HEK293 (cell line): Measurements from ENCODE around the gene COL25A1.

ENCODE experiments used
- CTCF ChIA-PET: fragments of 350-600 bp; formaldehyde crosslinking; extraction: SDS; loops from one replicate; lab custom pipeline; 2021; ENCODE audit warnings: antibody characterized with exemption; lab: Yijun Ruan, JAX
- POLR2A ChIA-PET: fragments of 300-600 bp; formaldehyde crosslinking; extraction: SDS; loops from one replicate; lab custom pipeline; 2020; ENCODE audit warnings: antibody characterized with exemption, inconsistent platforms; lab: Yijun Ruan, JAX
- H3K27ac ChIP-seq: fragments of 200-500 bp; sonication (Bioruptor generic); 2 replicates; pipeline ENCODE4 v1.5.1; 2014; ENCODE audit warnings: low read depth, low read length, control low read depth, inconsistent platforms; ENCODE audit errors: extremely low read depth
- H3K36me3 ChIP-seq, 2 experiments: fragments of 200-500 bp in 1 of 2; sonication (Bioruptor generic) in 1 of 2; 1 replicate in 1 of 2; 2 replicates in 1 of 2; pipeline ENCODE4 v1.5.1; 2014 to 2017; ENCODE audit warnings: inconsistent platforms in 2 of 2, low read length in 2 of 2; ENCODE audit not compliant: control insufficient read depth in 2 of 2, insufficient read depth in 1 of 2
- H3K4me1 ChIP-seq: fragments of 200-500 bp; sonication (Bioruptor generic); 2 replicates; pipeline ENCODE4 v1.5.1; 2014; ENCODE audit warnings: mild to moderate bottlenecking, low read length, inconsistent platforms; ENCODE audit not compliant: control insufficient read depth, insufficient read depth
- H3K4me3 ChIP-seq: 2 replicates; pipeline ENCODE4 v1.5.1; 2011; ENCODE audit warnings: low read depth, mild to moderate bottlenecking, control low read depth, low read length, moderate library complexity
- H3K9me3 ChIP-seq: fragments of 200-500 bp; sonication (Bioruptor generic); 2 replicates; pipeline ENCODE4 v1.5.1; 2014; ENCODE audit warnings: low read depth, low read length, inconsistent platforms; ENCODE audit not compliant: control insufficient read depth, insufficient read depth
- ZNF121 ChIP-seq: fragments of 450-650 bp; formaldehyde crosslinking; IDR thresholded peaks from 2 replicates; pipeline ENCODE4 v1.5.1; 2016; ENCODE audit warnings: missing biosample characterization, missing genetic modification characterization
- ZNF133 ChIP-seq: fragments of 450-650 bp; formaldehyde crosslinking; IDR thresholded peaks from 2 replicates; pipeline ENCODE4 v1.5.1; 2016; ENCODE audit warnings: missing biosample characterization, missing genetic modification characterization
- ZNF140 ChIP-seq: fragments of 450-650 bp; formaldehyde crosslinking; IDR thresholded peaks from 2 replicates; pipeline ENCODE4 v1.5.1; 2016; ENCODE audit warnings: missing biosample characterization, missing genetic modification characterization
- ZNF157 ChIP-seq: fragments of 450-650 bp; formaldehyde crosslinking; IDR thresholded peaks from 2 replicates; pipeline ENCODE4 v1.5.1; 2016; ENCODE audit warnings: missing biosample characterization, missing genetic modification characterization
- ZNF341 ChIP-seq: fragments of 450-650 bp; formaldehyde crosslinking; IDR thresholded peaks from 2 replicates; pipeline ENCODE4; 2016; ENCODE audit warnings: low read depth, missing biosample characterization, missing genetic modification characterization
- ZNF354C ChIP-seq: fragments of 450-650 bp; formaldehyde crosslinking; IDR thresholded peaks from 2 replicates; pipeline ENCODE4 v1.5.1; 2016; ENCODE audit warnings: missing biosample characterization, missing genetic modification characterization, low read depth, borderline replicate concordance
- ZNF391 ChIP-seq: fragments of 450-650 bp; formaldehyde crosslinking; IDR thresholded peaks from 2 replicates; pipeline ENCODE4 v1.5.1; 2016; ENCODE audit warnings: low read depth, missing biosample characterization, missing genetic modification characterization, borderline replicate concordance
- ZNF555 ChIP-seq: fragments of 450-650 bp; formaldehyde crosslinking; conservative IDR thresholded peaks from 2 replicates; pipeline ENCODE4 v1.5.1; 2017; ENCODE audit warnings: missing biosample characterization, mild to moderate bottlenecking, missing genetic modification characterization, inconsistent platforms
- ZNF571 ChIP-seq: fragments of 450-650 bp; formaldehyde crosslinking; IDR thresholded peaks from 2 replicates; pipeline ENCODE4 v1.5.0; 2017; ENCODE audit warnings: missing biosample characterization, missing genetic modification characterization
- ZNF623 ChIP-seq: fragments of 450-650 bp; formaldehyde crosslinking; IDR thresholded peaks from 2 replicates; pipeline ENCODE4 v1.5.1; 2016; ENCODE audit warnings: missing biosample characterization, missing genetic modification characterization
- TF ChIP-seq, protein P1 (sequence below): IDR thresholded peaks from 2 replicates; pipeline ENCODE4 v1.6.1; 2011; ENCODE audit warnings: mild to moderate bottlenecking, low read depth, low read length, borderline replicate concordance
- TF ChIP-seq, protein P2 (sequence below): fragments of 450-650 bp; formaldehyde crosslinking; IDR thresholded peaks from 2 replicates; pipeline ENCODE4 v1.5.1; 2016; ENCODE audit warnings: missing biosample characterization, missing genetic modification characterization
- TF ChIP-seq, protein P3 (sequence below): fragments of 450-650 bp; formaldehyde crosslinking; IDR thresholded peaks from 2 replicates; pipeline ENCODE4 v1.5.1; 2016; ENCODE audit warnings: missing biosample characterization, missing genetic modification characterization, borderline replicate concordance
- TF ChIP-seq, protein P4 (sequence below): fragments of 450-650 bp; formaldehyde crosslinking; IDR thresholded peaks from 2 replicates; pipeline ENCODE4 v1.5.1; 2016; ENCODE audit warnings: missing biosample characterization, missing genetic modification characterization
- TF ChIP-seq, protein P5 (sequence below): fragments of 450-650 bp; formaldehyde crosslinking; IDR thresholded peaks from 2 replicates; pipeline ENCODE4 v1.5.1; 2017; ENCODE audit warnings: missing biosample characterization, mild to moderate bottlenecking, missing genetic modification characterization, moderate library complexity
- TF ChIP-seq, protein P6 (sequence below): fragments of 450-650 bp; formaldehyde crosslinking; IDR thresholded peaks from 2 replicates; pipeline ENCODE4 v1.5.1; 2016; ENCODE audit warnings: missing biosample characterization, missing genetic modification characterization
- TF ChIP-seq, protein P7 (sequence below): fragments of 450-650 bp; formaldehyde crosslinking; IDR thresholded peaks from 2 replicates; pipeline ENCODE4 v1.5.0; 2017; ENCODE audit warnings: missing biosample characterization, missing genetic modification characterization, borderline replicate concordance

COL25A1 gene

DNA sequence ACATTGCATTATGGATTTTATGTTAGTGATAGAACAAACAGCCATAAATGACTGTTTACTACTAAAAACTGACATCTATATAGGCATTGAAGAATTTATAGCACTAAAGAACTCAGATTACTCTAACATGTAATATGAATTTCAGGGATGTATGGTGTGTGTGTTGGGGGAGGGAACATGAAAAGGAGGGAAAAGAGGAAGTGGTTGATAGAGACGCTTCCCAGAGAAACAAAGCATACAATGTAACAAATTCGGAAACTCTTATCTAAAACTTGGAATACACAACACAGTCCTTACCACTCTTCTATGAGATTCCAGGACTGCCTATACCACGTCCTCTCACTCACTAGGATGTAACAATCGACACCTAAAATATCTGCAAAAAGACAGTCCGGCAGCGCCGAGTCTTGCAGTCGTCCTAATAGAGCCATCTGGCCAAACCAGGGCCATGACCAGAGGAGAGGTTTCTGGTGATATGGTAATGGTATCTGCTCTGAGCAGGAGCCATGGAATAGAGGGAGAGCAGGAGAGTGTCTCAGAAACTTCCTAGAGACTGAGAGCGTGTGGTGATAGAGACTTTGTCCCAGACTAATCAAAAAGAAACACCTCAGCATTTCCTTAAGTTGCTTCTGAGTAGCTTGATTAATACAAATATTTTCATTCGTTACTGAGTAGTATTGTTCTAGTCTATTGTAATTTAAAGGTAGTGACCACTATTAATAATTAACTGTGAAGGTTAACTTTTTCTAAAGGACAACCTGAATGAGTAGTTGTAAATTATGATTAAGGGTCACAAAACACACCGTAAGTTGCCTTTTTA is 287.7 kb downstream of the COL25A1 start:
- no peak overlapping the region for H3K27ac ChIP-seq
- TF ChIP-seq ZNF623: no peak
- TF ChIP-seq ZNF341 (tag by site-specific recombination): no peak
- TF ChIP-seq, protein P1, sequence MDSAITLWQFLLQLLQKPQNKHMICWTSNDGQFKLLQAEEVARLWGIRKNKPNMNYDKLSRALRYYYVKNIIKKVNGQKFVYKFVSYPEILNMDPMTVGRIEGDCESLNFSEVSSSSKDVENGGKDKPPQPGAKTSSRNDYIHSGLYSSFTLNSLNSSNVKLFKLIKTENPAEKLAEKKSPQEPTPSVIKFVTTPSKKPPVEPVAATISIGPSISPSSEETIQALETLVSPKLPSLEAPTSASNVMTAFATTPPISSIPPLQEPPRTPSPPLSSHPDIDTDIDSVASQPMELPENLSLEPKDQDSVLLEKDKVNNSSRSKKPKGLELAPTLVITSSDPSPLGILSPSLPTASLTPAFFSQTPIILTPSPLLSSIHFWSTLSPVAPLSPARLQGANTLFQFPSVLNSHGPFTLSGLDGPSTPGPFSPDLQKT: no peak
- no peak for TF ChIP-seq ZNF571
- TF ChIP-seq, protein P2, sequence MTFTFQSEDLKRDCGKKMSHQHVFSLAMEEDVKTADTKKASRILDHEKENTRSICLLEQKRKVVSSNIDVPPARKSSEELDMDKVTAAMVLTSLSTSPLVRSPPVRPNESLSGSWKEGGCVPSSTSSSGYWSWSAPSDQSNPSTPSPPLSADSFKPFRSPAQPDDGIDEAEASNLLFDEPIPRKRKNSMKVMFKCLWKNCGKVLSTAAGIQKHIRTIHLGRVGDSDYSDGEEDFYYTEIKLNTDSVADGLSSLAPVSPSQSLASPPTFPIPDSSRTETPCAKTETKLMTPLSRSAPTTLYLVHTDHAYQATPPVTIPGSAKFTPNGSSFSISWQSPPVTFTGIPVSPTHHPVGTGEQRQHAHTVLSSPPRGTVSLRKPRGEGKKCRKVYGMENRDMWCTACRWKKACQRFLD (tag by site-specific recombination): no peak
- TF ChIP-seq, protein P3, sequence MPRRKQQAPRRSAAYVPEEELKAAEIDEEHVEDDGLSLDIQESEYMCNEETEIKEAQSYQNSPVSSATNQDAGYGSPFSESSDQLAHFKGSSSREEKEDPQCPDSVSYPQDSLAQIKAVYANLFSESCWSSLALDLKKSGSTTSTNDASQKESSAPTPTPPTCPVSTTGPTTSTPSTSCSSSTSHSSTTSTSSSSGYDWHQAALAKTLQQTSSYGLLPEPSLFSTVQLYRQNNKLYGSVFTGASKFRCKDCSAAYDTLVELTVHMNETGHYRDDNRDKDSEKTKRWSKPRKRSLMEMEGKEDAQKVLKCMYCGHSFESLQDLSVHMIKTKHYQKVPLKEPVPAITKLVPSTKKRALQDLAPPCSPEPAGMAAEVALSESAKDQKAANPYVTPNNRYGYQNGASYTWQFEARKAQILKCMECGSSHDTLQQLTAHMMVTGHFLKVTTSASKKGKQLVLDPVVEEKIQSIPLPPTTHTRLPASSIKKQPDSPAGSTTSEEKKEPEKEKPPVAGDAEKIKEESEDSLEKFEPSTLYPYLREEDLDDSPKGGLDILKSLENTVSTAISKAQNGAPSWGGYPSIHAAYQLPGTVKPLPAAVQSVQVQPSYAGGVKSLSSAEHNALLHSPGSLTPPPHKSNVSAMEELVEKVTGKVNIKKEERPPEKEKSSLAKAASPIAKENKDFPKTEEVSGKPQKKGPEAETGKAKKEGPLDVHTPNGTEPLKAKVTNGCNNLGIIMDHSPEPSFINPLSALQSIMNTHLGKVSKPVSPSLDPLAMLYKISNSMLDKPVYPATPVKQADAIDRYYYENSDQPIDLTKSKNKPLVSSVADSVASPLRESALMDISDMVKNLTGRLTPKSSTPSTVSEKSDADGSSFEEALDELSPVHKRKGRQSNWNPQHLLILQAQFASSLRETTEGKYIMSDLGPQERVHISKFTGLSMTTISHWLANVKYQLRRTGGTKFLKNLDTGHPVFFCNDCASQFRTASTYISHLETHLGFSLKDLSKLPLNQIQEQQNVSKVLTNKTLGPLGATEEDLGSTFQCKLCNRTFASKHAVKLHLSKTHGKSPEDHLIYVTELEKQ (tag by site-specific recombination): no peak
- no peak for TF ChIP-seq ZNF140
- TF ChIP-seq ZNF354C (tag by site-specific recombination): no peak
- TF ChIP-seq, all 188 proteins: peak for 0
- Histone ChIP-seq H3K4me1 (no peaks in the 10 kb centered on the region), H3K36me3 (no peaks in the 10 kb centered on the region), H3K4me3 (no peak overlapping the region), H3K9me3 (no peaks in the 10 kb centered on the region)
- POLR2A ChIA-PET: no interaction called here
- CTCF ChIA-PET: no interaction called here

DNA sequence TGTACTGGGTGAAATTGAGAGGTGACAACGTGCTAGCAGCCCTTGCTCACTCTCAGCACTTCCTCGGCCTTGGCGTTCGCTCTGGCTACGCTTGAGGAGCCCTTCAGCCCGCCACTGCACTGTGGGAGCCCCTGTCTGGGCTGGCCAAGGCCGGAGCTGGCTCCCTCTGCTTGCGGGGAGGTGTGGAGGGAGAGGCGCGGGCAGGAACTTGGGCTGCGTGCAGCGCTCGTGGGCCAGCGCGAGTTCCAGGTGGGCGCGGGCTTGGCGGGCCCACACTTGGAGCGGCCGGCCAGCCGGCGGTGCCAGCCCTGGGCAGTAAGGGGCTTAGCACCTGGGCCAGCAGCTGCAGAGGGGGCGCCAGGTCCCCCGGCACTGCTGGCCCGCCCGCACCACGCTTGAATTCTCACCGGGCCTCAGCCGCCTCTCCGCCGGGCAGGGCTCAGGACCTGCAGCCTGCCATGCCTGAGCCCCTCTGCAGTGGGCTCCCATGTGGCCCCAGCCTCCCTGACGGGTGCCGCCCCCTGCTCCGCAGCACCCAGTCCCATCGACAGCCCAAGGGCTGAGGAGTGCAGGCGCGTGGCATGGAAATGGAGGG is 290.1 kb downstream of the COL25A1 start:
- POLR2A ChIA-PET: no interaction called here
- H3K36me3 ChIP-seq: no peaks in the 10 kb centered on the region
- no peak overlapping the region for H3K27ac ChIP-seq
- TF ChIP-seq ZNF133 (no peak), ZNF555 (no peak), ZNF157 (tag by site-specific recombination) (no peak), ZNF391 (tag by site-specific recombination) (no peak), ZNF121 (tag by site-specific recombination) (no peak)
- TF ChIP-seq, protein P4, sequence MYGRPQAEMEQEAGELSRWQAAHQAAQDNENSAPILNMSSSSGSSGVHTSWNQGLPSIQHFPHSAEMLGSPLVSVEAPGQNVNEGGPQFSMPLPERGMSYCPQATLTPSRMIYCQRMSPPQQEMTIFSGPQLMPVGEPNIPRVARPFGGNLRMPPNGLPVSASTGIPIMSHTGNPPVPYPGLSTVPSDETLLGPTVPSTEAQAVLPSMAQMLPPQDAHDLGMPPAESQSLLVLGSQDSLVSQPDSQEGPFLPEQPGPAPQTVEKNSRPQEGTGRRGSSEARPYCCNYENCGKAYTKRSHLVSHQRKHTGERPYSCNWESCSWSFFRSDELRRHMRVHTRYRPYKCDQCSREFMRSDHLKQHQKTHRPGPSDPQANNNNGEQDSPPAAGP: no peak
- TF ChIP-seq, protein P5, sequence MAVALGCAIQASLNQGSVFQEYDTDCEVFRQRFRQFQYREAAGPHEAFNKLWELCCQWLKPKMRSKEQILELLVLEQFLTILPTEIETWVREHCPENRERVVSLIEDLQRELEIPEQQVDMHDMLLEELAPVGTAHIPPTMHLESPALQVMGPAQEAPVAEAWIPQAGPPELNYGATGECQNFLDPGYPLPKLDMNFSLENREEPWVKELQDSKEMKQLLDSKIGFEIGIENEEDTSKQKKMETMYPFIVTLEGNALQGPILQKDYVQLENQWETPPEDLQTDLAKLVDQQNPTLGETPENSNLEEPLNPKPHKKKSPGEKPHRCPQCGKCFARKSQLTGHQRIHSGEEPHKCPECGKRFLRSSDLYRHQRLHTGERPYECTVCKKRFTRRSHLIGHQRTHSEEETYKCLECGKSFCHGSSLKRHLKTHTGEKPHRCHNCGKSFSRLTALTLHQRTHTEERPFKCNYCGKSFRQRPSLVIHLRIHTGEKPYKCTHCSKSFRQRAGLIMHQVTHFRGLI (tag by site-specific recombination): no peak
- TF ChIP-seq, protein P6, sequence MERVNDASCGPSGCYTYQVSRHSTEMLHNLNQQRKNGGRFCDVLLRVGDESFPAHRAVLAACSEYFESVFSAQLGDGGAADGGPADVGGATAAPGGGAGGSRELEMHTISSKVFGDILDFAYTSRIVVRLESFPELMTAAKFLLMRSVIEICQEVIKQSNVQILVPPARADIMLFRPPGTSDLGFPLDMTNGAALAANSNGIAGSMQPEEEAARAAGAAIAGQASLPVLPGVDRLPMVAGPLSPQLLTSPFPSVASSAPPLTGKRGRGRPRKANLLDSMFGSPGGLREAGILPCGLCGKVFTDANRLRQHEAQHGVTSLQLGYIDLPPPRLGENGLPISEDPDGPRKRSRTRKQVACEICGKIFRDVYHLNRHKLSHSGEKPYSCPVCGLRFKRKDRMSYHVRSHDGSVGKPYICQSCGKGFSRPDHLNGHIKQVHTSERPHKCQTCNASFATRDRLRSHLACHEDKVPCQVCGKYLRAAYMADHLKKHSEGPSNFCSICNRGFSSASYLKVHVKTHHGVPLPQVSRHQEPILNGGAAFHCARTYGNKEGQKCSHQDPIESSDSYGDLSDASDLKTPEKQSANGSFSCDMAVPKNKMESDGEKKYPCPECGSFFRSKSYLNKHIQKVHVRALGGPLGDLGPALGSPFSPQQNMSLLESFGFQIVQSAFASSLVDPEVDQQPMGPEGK (tag by site-specific recombination): no peak
- TF ChIP-seq, protein P7, sequence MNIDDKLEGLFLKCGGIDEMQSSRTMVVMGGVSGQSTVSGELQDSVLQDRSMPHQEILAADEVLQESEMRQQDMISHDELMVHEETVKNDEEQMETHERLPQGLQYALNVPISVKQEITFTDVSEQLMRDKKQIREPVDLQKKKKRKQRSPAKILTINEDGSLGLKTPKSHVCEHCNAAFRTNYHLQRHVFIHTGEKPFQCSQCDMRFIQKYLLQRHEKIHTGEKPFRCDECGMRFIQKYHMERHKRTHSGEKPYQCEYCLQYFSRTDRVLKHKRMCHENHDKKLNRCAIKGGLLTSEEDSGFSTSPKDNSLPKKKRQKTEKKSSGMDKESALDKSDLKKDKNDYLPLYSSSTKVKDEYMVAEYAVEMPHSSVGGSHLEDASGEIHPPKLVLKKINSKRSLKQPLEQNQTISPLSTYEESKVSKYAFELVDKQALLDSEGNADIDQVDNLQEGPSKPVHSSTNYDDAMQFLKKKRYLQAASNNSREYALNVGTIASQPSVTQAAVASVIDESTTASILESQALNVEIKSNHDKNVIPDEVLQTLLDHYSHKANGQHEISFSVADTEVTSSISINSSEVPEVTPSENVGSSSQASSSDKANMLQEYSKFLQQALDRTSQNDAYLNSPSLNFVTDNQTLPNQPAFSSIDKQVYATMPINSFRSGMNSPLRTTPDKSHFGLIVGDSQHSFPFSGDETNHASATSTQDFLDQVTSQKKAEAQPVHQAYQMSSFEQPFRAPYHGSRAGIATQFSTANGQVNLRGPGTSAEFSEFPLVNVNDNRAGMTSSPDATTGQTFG (tag by site-specific recombination): no peak
- CTCF ChIA-PET: no interaction called here
- H3K9me3 ChIP-seq: no peaks in the 10 kb centered on the region
- no peaks in the 10 kb centered on the region for H3K4me1 ChIP-seq
- H3K4me3 ChIP-seq: no peak overlapping the region
